HuH-7 (cell line): Measurements from ENCODE around the gene RMND5A.
A peak's percentile ranks its signal among the peaks of the same experiment; 100 is the strongest.

ENCODE experiments used
- DNase-seq: peaks from one replicate; pipeline ENCODE4 v3.0.0; 2011; ENCODE audit warnings: low spot score

RMND5A gene

GRCh38 chr2:86791573-86791972 lies 71.5 kb downstream of the RMND5A start:
- no peak for DNase-seq

GRCh38 chr2:86793752-86794151 lies 73.7 kb downstream of the RMND5A start:
- no peak for DNase-seq

DNA sequence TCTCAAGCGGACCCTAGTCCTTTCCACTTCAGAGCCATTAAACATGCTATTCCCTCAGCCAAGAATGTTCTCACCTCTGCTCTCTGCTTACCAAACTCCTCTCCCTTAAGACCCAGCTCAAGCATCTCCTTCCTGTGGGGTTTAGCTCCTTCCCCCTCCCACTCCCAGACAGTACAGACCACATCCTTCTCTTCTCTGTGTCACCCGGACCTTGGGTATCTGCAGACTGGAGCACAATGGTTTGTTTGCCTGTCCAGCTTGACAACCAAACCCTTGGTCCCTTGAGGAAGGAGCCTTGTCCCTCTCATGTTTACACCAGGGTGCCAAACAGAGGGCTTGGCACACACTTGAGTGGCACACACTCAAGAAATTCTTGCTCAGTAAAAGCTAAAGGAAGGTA lies 74.8 kb downstream of the RMND5A start:
- no peak for DNase-seq

DNA sequence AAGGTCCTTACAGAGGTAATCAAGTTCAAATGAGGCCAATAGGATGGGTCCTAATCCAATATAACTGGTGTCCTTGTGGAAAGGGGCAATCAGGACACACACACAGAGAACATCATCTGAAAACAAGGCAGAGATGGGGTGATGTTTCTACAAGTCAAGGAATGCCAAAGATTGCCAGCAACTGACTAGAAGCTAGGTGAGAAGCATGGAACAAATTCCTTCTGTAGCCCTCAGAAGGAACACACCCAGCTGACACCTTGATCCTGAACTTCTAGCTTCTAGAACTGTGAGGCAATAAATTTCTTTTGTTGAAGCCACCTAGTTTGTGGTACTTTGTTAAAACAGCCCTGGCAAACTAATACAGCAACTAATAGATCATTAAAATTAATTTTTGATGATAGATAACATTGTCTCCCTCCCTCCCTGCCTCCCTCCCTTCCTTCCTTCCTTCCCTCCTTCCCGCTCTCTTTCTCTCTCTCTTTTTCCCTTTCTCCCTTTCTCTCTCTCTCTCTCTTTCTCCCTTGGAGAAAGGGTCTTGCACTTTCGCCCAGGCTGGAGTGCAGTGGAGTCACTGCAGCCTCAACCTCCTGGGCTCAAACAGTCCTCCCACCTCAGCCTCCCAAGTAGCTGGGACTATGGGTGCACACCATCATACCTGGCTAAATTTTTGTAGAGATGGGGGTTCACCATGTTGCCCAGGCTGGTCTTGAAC lies 80.9 kb downstream of the RMND5A start:
- no peak for DNase-seq

- no peak for DNase-seq
Measured at GRCh38 chr2:86806059-86806857, 86.2 kb downstream of the RMND5A start.

- no peak for DNase-seq
Measured at GRCh38 chr2:86807133-86807467, 87.0 kb downstream of the RMND5A start.

DNA sequence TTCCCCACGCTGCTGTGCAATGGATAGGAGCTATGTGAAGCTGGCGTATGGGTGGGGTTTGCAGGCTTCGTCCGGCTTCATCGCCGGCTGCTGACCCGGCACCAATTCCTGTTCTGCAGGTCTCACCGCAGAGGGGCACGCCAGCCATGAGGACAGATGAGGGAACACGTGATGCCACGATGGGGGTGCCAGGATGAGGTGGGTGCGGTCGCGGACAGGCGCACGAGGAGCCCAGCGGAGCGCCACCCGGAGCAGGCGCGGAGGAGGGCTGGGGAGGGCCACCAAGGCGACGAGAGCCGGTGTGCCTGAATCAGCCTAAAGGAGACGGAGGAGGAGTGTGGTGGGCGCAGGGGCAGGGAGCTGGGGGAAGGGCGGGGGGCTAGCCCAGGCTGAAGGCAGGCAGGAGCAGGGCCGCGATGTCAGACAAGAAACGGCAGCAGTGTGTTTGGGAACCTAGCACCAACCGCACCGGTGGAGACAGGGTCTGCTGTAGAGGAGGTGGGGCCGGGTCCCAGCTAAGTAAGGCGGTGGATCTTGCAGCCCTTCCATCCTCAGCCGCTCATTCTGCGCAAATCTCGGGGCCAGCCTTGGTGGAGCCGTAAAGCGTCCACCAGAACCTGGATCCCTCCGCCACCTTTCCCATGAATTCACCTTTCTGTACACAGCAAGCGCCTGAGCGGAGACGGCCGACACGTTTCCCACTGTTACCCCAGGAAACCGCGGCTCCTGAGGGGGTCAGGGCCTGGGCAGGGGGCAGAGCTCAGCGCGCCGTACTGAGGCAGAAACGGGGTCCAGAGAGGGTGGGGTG lies 87.6 kb downstream of the RMND5A start:
- peak; percentile 87 for DNase-seq

DNA sequence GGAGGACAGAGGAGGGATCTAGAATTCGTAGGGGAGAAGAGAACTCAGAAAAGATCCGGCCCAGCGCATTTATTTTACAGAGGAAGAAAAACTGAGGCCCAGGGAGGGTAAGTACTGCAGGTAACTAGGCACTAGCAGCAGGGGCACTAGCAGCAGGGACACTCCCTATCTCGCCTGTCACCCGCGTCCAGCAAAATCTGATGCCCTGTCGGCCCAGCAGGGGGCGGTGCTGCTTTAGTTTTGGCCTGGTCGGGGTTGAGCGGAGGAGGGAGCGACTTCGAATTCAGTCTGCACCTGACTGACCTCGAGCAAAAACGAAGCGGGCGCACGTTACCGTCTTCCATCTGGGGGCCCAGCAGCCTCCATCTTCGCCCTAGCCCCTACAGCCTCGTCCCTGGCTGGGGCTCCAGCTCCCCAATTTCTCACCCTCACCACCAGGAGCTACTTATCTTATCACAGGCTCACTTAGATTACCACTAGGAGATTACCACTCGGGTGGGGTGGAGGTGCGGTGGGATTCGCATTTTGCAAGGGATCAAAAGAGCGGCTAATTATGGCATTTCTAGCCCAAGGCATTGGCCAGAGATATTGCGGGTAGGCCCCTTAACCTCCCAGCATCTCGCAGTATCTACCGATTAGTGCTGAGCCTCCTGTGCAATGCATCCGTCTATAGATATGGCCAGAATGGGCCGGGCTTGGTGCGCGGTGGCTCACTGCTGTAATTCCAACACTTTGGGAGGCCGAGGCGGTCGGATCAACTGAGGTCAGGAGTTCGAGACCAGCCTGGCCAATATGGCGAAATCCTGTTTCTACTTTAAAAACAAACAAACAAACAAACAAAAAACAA lies 88.4 kb downstream of the RMND5A start:
- DNase-seq: peak; percentile 97

DNA sequence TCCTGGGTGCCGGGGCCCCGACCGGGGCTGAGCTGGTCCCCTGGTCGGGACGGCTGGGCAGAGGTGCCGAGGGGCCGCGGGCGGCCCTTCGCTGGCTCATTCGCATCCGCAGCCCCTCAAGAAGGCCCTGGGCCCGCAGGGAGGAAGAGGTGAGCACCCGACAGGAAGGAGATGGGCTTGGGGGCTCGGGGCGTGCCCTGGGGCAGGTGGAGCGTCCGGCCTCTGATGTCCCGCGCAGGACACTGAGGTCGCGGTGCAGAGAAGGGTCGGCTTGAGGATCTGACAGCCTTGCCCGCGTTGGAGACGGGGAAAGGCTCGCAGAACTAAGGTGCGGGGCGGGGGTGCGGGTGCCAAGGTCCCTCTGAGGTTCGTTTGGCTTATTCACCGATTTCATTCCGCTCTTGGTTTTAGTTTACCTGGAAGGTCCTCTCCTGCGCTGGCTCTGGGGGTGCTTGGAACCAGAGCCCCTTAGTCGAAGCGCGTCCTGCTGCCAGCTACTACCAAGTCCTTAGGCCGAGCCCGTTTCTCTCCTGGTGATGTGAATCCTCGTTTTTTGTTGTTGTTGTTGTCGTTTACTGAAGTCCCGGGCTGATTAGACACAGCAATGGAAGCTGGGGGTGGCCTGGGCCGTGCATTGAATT lies 89.5 kb downstream of the RMND5A start:
- peak; percentile 47 for DNase-seq

DNA sequence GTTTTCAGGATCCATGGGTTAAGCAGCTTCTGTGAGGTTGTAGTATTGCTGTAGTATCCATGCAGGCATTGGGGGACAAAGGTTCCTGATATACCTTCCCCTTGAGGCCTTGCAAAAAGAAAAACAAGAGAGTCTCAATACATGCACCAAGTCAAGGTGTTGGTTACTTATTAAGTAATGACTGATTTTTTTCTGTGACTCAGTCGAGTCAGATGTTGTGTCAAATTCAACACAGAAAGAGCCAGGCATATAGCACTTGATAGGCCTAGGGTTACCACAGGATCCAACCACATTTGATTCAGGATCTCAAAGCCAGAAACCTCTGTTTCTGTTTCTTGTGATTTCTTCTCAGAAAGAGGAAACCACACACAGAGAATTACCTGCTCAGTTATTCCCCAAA lies 95.5 kb downstream of the RMND5A start:
- no peak for DNase-seq

- DNase-seq: no peak
Measured at GRCh38 chr2:86818114-86818801, 98.2 kb downstream of the RMND5A start.

DNA sequence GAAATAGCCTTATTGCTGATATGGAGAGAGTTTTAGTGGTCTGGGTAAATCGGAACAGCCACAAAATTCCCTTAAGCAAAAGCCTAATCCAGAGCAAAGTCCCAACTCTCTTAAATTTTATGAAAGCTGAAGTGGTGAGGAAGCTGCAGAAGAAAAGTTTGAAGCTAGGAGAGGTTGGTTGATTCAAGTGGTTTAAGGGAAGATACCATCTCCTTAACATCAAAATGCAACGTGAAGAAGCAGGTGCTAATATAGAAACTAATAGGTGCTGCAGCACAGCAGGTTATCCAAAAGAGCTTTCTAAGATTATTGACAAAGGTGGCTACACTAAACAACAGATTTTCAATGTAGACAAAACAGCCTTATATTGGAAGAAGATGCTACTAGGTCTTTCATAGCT lies 98.9 kb downstream of the RMND5A start:
- DNase-seq: no peak

DNA sequence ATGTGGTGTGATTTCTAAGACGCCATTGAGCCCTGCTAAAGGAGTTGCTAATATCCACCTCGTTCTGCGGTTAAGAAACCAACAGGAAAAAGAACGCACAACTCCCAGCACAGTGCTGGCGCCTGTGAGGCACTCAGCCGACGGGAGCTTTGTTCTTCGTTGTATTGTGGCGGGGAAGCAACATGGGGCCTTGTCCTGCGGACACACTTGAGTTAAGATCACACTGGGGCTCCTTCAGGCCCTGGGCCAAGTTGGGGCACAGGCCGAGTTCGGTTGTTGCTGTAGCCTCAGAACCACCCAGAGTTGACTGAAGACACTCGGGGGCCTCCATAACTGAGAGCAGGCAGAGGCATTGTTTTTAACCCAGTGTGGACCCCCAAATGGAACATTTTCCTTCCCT lies 101.2 kb downstream of the RMND5A start:
- no peak for DNase-seq

DNA sequence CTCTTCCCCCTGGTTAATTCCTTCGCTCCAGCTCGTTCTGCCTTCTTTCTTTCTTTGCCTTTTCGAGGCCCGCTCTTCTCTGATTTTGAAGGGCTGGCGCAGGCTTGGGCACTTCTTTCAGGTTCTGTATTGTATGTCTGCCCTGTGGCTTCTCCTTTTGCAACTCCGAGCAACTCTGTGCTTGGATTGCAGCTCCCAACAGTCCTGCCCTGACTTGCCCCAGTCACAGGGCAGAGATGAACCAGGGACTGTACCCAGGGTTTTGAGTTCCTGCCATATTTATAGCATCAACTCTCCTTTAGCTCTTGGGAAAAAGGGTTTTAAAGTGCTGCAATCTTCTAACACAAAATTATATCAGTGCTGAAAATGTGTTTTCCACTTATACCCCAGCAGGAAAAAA lies 101.8 kb downstream of the RMND5A start:
- no peak for DNase-seq

DNA sequence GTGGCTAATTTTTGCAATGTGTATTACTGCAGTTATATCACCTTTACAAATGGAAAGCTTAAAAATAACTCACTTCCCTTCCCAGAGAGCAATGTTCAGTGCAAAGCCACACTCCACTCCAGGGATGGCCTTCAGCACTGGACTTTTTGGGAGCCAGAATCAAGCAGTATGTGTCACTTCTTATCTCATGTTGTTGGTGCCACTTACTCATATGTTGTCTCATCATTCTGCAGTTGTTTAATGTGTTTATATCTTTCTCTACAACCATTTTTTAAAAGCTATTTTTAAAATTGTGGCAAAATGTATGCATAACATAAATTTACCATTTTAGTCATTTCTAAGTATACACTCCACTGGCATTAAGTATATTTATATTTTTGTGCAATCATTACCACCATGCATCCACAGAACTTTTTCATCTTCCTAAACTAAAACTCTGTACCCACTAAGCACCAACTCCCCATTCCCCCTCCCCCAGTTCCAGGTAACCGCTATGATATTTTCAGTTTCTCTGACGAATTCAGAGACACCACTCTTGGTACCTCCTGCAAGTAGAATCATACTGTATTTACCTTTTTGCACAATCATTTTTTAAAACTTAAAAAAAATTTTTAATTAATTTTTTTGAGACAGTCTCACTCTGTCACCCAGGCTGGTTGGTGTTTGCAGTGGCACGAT lies 102.7 kb downstream of the RMND5A start:
- no peak for DNase-seq

- no peak for DNase-seq
Measured at GRCh38 chr2:86825036-86825692, 105.1 kb downstream of the RMND5A start.

DNA sequence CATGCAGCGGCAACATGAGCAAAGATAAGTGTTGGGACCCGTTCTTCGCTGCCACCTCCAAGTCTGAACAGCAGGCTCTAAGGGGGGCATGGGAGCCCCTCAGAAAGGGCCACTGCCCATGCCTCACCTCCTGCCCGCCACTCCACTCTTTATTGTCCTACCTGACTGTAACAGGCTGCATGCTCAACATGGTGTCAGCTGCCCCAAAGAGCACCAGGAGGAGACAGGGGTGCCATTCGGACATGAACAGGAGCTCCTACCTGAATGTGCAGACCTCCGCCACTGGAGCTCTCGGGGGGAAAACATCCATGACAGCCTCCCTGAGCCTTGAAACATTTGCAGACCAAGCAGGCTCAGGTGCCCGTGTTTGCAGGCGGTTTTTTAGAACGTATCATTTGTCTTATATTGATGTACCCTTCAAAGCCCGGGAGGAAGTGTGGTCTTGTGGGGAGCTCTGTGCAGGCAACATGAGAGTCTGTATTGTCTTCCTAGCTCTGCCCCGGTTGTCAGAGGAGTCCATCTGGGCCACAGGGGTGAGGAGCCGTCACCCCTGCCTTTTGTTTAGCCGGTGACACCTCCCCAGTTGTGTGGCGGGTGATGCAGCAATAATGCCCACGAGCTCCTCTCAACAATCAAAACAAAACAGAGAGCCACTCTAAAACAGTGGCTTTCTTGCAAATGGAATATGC lies 105.7 kb downstream of the RMND5A start:
- DNase-seq: no peak

DNA sequence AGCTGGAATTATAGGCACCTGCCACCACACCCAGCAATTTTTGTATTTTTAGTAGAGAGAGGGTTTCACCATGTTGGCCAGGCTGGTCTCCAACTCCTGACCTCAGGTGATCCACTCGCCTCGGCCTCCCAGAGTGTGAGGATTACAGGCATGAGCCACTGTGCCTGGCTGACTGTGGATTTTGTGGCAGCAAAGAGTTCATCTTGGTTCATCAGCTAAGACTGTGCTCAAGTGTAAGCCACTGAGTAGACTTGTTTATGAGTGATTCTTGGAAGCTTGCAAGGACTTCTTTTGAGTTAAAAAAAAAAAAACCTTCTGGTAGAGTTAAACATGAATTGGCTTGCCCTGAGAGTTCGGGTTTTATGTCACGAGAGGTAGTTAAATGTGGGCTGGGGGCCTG lies 106.9 kb downstream of the RMND5A start:
- DNase-seq: no peak
